NCI-H2227 (cell line): ENCODE measurements around the gene CYBRD1.
"Not testable (repeated sequence)": the region's sequence is repeated elsewhere in the genome, so short reads cannot be mapped to it uniquely, and the experiment has no call there.

Source experiments
- DNase-seq: peaks from one replicate; lab custom pipeline; 2025; ENCODE audit not compliant: unreplicated experiment; lab: John Stamatoyannopoulos, UW

CYBRD1 gene

GRCh38 chr2:171522052-171522787, at the start of gene CYBRD1:
TSS of gene CYBRD1 (plus strand) at chr2:171522474. CDS start at chr2:171522546, 72 bp downstream.
- peak; percentile 74 for DNase-seq

- DNase-seq, result no peak
Observed at GRCh38 chr2:171475979-171476378, 46.3 kb upstream of the CYBRD1 start.

GRCh38 chr2:171478345-171478744, 43.9 kb upstream of the CYBRD1 start:
- DNase-seq, result no peak

GRCh38 chr2:171479154-171479814, 43.0 kb upstream of the CYBRD1 start:
- no peak for DNase-seq

- DNase-seq, result no peak
Observed at GRCh38 chr2:171480908-171481307, 41.4 kb upstream of the CYBRD1 start.

GRCh38 chr2:171482308-171482707, 40.0 kb upstream of the CYBRD1 start:
- DNase-seq, result no peak

- no peak for DNase-seq
Observed at GRCh38 chr2:171482877-171483276, 39.4 kb upstream of the CYBRD1 start.

GRCh38 chr2:171483793-171484192, 38.5 kb upstream of the CYBRD1 start:
- no peak for DNase-seq

GRCh38 chr2:171485116-171485515, 37.2 kb upstream of the CYBRD1 start:
- DNase-seq, result no peak

- DNase-seq, result no peak
Observed at GRCh38 chr2:171487201-171487600, 35.1 kb upstream of the CYBRD1 start.

GRCh38 chr2:171487803-171488259, 34.4 kb upstream of the CYBRD1 start:
- no peak for DNase-seq

GRCh38 chr2:171490577-171490976, 31.7 kb upstream of the CYBRD1 start:
- DNase-seq, result no peak

GRCh38 chr2:171491292-171491691, 31.0 kb upstream of the CYBRD1 start:
- no peak for DNase-seq

- no peak for DNase-seq
Observed at GRCh38 chr2:171492664-171493063, 29.6 kb upstream of the CYBRD1 start.

- not testable (repeated sequence) for DNase-seq
Observed at GRCh38 chr2:171497664-171498063, 24.6 kb upstream of the CYBRD1 start.

- DNase-seq, result no peak
Observed at GRCh38 chr2:171505374-171505773, 16.9 kb upstream of the CYBRD1 start.

GRCh38 chr2:171509945-171510731, 12.1 kb upstream of the CYBRD1 start:
- DNase-seq, result no peak

GRCh38 chr2:171512014-171512413, 10.3 kb upstream of the CYBRD1 start:
- DNase-seq, result no peak

- no peak for DNase-seq
Observed at GRCh38 chr2:171512683-171513195, 9.5 kb upstream of the CYBRD1 start.

- no peak for DNase-seq
Observed at GRCh38 chr2:171513719-171514160, 8.5 kb upstream of the CYBRD1 start.

GRCh38 chr2:171514908-171515582, 7.2 kb upstream of the CYBRD1 start:
- DNase-seq, result no peak
